HepG2 (cell line): Measurements from ENCODE around the gene TADA2B. TPM values are rescaled to one million over a fixed set of nuclear protein-coding genes. Genes with fewer than 3 reads are reported as not detected.

ENCODE experiments used
- ARNT2 ChIP-seq: sonication (generic); formaldehyde crosslinking; IDR thresholded peaks from 2 replicates; pipeline ENCODE4 v1.8.0; 2022; ENCODE audit warnings: mild to moderate bottlenecking, low read depth, missing genetic modification reagents, moderate library complexity
- ATF7 ChIP-seq, 2 experiments: fragments of 450-650 bp in 1 of 2; sonication (generic) in 1 of 2; formaldehyde crosslinking in 1 of 2; IDR thresholded peaks; 2 replicates each; pipeline versions ENCODE4 v1.4.0 to v1.6.1; 2016 to 2020; ENCODE audit warnings: antibody characterized with exemption in 1 of 2, mild to moderate bottlenecking in 1 of 2, missing genetic modification reagents in 1 of 2
- ATF7-NPFF ChIP-seq: sonication (generic); formaldehyde crosslinking; IDR thresholded peaks from 2 replicates; pipeline ENCODE4 v1.8.1; 2023; ENCODE audit warnings: mild to moderate bottlenecking, low read depth, missing genetic modification reagents, moderate library complexity
- ETV5 ChIP-seq: IDR thresholded peaks from 2 replicates; pipeline ENCODE4 v1.6.1; 2018; ENCODE audit warnings: missing biosample characterization, missing genetic modification reagents, inconsistent platforms, borderline replicate concordance
- IKZF5 ChIP-seq: IDR thresholded peaks from 2 replicates; pipeline ENCODE4 v1.6.1; 2018; ENCODE audit warnings: missing genetic modification reagents, mild to moderate bottlenecking, missing compliant biosample characterization
- IRF2 ChIP-seq: IDR thresholded peaks from 2 replicates; pipeline ENCODE4 v1.6.1; 2018; ENCODE audit warnings: missing genetic modification reagents, missing compliant biosample characterization
- MIXL1 ChIP-seq: IDR thresholded peaks from 2 replicates; pipeline ENCODE4 v1.6.1; 2016
- MLXIP ChIP-seq: sonication (generic); formaldehyde crosslinking; IDR thresholded peaks from 2 replicates; pipeline ENCODE4 v1.9.0; 2021; ENCODE audit warnings: missing genetic modification reagents, borderline replicate concordance
- PAX8 ChIP-seq: sonication (generic); formaldehyde crosslinking; IDR thresholded peaks from 2 replicates; pipeline ENCODE4 v1.8.0; 2022; ENCODE audit warnings: mild to moderate bottlenecking, missing genetic modification reagents, borderline replicate concordance
- RBAK ChIP-seq: sonication (generic); formaldehyde crosslinking; IDR thresholded peaks from 2 replicates; pipeline ENCODE4 v1.5.1; 2020; ENCODE audit warnings: mild to moderate bottlenecking, missing genetic modification reagents
- REST ChIP-seq, 2 experiments: IDR thresholded peaks; 2 replicates each; pipeline ENCODE4 v1.6.1; 2011 to 2012; ENCODE audit warnings: low read length in 2 of 2, borderline replicate concordance in 1 of 2, low read depth in 1 of 2, mild to moderate bottlenecking in 1 of 2, moderate library complexity in 1 of 2
- RFX5 ChIP-seq: IDR thresholded peaks from 2 replicates; pipeline ENCODE4 v1.6.1; 2011; ENCODE audit warnings: low read depth, low read length, improper control_type of control experiment
- SMAD9 ChIP-seq: sonication (generic); formaldehyde crosslinking; IDR thresholded peaks from 2 replicates; pipeline ENCODE4 v1.5.1; 2020; ENCODE audit warnings: mild to moderate bottlenecking, missing genetic modification reagents
- SOX6 ChIP-seq, 2 experiments: fragments of 450-650 bp in 1 of 2; sonication (generic) in 1 of 2; formaldehyde crosslinking in 1 of 2; IDR thresholded peaks; 2 replicates each; pipeline versions ENCODE4 v1.4.0 to v1.6.1; 2017 to 2020; ENCODE audit warnings: antibody characterized with exemption in 1 of 2, mild to moderate bottlenecking in 1 of 2, missing genetic modification reagents in 1 of 2
- TIGD3 ChIP-seq: sonication (generic); formaldehyde crosslinking; IDR thresholded peaks from 2 replicates; pipeline ENCODE4 v1.5.1; 2020; ENCODE audit warnings: mild to moderate bottlenecking, missing genetic modification reagents, borderline replicate concordance
- YEATS2 ChIP-seq: sonication (generic); formaldehyde crosslinking; IDR thresholded peaks from 2 replicates; pipeline ENCODE4 v1.4.0; 2020; ENCODE audit warnings: missing genetic modification reagents, borderline replicate concordance
- ZFAT ChIP-seq: sonication (generic); formaldehyde crosslinking; conservative IDR thresholded peaks from 2 replicates; pipeline ENCODE4 v1.8.1; 2023; ENCODE audit warnings: missing genetic modification reagents, inconsistent platforms
- ZNF615 ChIP-seq: sonication (generic); formaldehyde crosslinking; IDR thresholded peaks from 2 replicates; pipeline ENCODE4 v1.5.0; 2020; ENCODE audit warnings: mild to moderate bottlenecking, missing genetic modification reagents, borderline replicate concordance
- polyA plus RNA-seq, 8 experiments: library from polyadenylated mRNA; depleted of rRNA in 3 of 8; stranded (reverse) in 7 of 8; unstranded in 1 of 8; fragments of >200 nt; fragmentation: Illumina TruSeq in 4 of 8; extraction: Trizol in 4 of 8; gene quantifications; 2 replicates each; pipeline versions ENCODE4 v1.2.1 to v1.2.3, GENCODE V29; 2011 to 2016; ENCODE audit warnings: low read depth in 4 of 8, missing spikeins in 1 of 8, mixed read lengths in 1 of 8; ENCODE audit not compliant: insufficient read depth in 1 of 8
- total RNA-seq, 5 experiments: library from RNA; depleted of rRNA; stranded (reverse); fragments of >200 nt; fragmentation: Illumina TruSeq; extraction: Trizol; gene quantifications; 2 replicates each; pipeline ENCODE4 v1.2.3, GENCODE V29; 2016; ENCODE audit warnings: low read depth in 1 of 5

Gene TADA2B
- total and polyA plus RNA-seq, 2 of the 13 experiments (the other 11 are each of a cell fraction or from before 2014, with no cell fraction given) = 4.6 to 8.9 TPM

- TF ChIP-seq REST (IDR thresholded peaks at IDR 0.05; ENCODE audit: borderline replicate concordance in 1 of 2, low read depth in 1 of 2, low read length in 2 of 2) = peak in 1 of 2 experiments; percentile 44; a peak in 1 of 4 replicates
- 0 out of 2 replicates have a peak, but pooled peaks have one; percentile 21 for TF ChIP-seq YEATS2
- TF ChIP-seq SOX6 (IDR thresholded peaks at IDR 0.05) = no peak
- TF ChIP-seq SOX6 (CRISPR knock-in tag; IDR thresholded peaks at IDR 0.05) = no peak; the same call in 1 of the 2 replicates
- TF ChIP-seq ZNF615 = no peak
- TF ChIP-seq ARNT2 (CRISPR knock-in tag) = peak; percentile 27; the same call in 1 of the 2 replicates
- TF ChIP-seq PAX8 (CRISPR knock-in tag) = peak; percentile 91; the same call in 1 of the 2 replicates
- no peak for TF ChIP-seq ZFAT
- no peak for TF ChIP-seq MIXL1 (CRISPR knock-in tag)
- no peak; the same call in 1 of the 2 replicates for TF ChIP-seq IRF2 (CRISPR knock-in tag)
- TF ChIP-seq SMAD9 = no peak
- no peak for TF ChIP-seq MLXIP
- peak; percentile 20; the same call in 1 of the 2 replicates for TF ChIP-seq ATF7-NPFF
- no peak; the same call in 1 of the 2 replicates for TF ChIP-seq ETV5 (CRISPR knock-in tag)
- no peak for TF ChIP-seq ATF7 (IDR thresholded peaks at IDR 0.05)
- TF ChIP-seq ATF7 (CRISPR knock-in tag; IDR thresholded peaks at IDR 0.05) = peak; percentile 72; the same call in 1 of the 2 replicates
- TF ChIP-seq TIGD3 (CRISPR knock-in tag) = no peak
- TF ChIP-seq RFX5 = peak; percentile 60; the same call in 1 of the 2 replicates
- peak; percentile 72 for TF ChIP-seq IKZF5 (CRISPR knock-in tag)
- no peak for TF ChIP-seq RBAK (CRISPR knock-in tag)
Measured at GRCh38 chr4:7067452-7068278, 24.5 kb downstream of the TADA2B start, which contains the start of gene GRPEL1 (continued).
